Lung (tissue), 12 donors: ENCODE data around the gene DIPK1C. TPM values are rescaled to one million over a fixed set of nuclear protein-coding genes. Genes with fewer than 3 reads are reported as not detected.
"Not testable (repeated sequence)": the region's sequence is repeated elsewhere in the genome, so short reads cannot be mapped to it uniquely, and the experiment has no call there.

Experiments
- ATAC-seq: fragments of 200-7000 bp; cut with Tn5 transposase; one replicate; pipeline ENCODE4 v1.9.1; 2020; ENCODE audit warnings: moderate number of reproducible peaks; ENCODE audit not compliant: insufficient read depth, low FRiP score
- DNase-seq, 3 donors: peaks; one replicate each; pipeline ENCODE4 v3.0.0-alpha.2; 2013 to 2017
- H3K27ac ChIP-seq, 2 donors: one replicate each; pipeline ENCODE4 v1.5.1; 2013; ENCODE audit warnings: mild to moderate bottlenecking in 2 of 2, moderate library complexity in 2 of 2, control low read depth in 1 of 2, inconsistent platforms in 1 of 2, low read depth in 1 of 2, low read length in 1 of 2
- H3K27me3 ChIP-seq, 3 donors: one replicate each; pipeline ENCODE4 v1.5.1; 2013; ENCODE audit warnings: low read length in 2 of 3; ENCODE audit not compliant: control insufficient read depth in 3 of 3, insufficient read depth in 3 of 3
- H3K36me3 ChIP-seq, 4 donors: one replicate each; pipeline ENCODE4 v1.5.1; 2013; ENCODE audit warnings: low read length in 4 of 4, mild to moderate bottlenecking in 1 of 4, moderate library complexity in 1 of 4; ENCODE audit not compliant: control insufficient read depth in 4 of 4, insufficient read depth in 4 of 4
- H3K4me1 ChIP-seq, 5 donors: one replicate each; pipeline ENCODE4 v1.5.1; 2013; ENCODE audit warnings: low read length in 5 of 5, mild to moderate bottlenecking in 2 of 5, moderate library complexity in 1 of 5; ENCODE audit not compliant: control insufficient read depth in 5 of 5, insufficient read depth in 5 of 5
- H3K4me3 ChIP-seq: one replicate; pipeline ENCODE4 v1.5.1; 2013; ENCODE audit warnings: mild to moderate bottlenecking, control low read depth, moderate library complexity
- H3K9ac ChIP-seq, 2 donors: one replicate each; pipeline ENCODE4 v1.5.1; 2013; ENCODE audit warnings: low read length in 2 of 2, control low read depth in 1 of 2; ENCODE audit not compliant: insufficient read depth in 1 of 2
- H3K9me3 ChIP-seq, 4 donors: one replicate each; pipeline ENCODE4 v1.5.1; 2013; ENCODE audit warnings: low read length in 3 of 4, mild to moderate bottlenecking in 1 of 4, moderate library complexity in 1 of 4; ENCODE audit not compliant: control insufficient read depth in 4 of 4, insufficient read depth in 3 of 4
- CTCF ChIP-seq: IDR thresholded peaks from 2 replicates; pipeline ENCODE4 v1.5.1; 2012; ENCODE audit warnings: mild to moderate bottlenecking; ENCODE audit errors: control extremely low read depth, extremely low read depth
- WGBS, 2 donors: extraction: QIAGEN DNeasy Blood & Tissue Kit; methylation state at CpG; one replicate each; pipeline ENCODE4 v1.1.7; 2013; 5-methylcytosine and 5-hydroxymethylcytosine counted together
- polyA plus RNA-seq, 2 donors: library from polyadenylated mRNA; stranded (reverse); fragments of 200-250 nt; gene quantifications; one replicate each; pipeline ENCODE4 v1.2.1, GENCODE V29; 2013
- total RNA-seq, 2 donors: library from RNA; depleted of rRNA in 1 of 2; stranded (reverse); fragments of >200 nt in 1 of 2; gene quantifications; one replicate each; pipeline ENCODE4 v1.2.1, GENCODE V29; 2014 to 2021
- donor health status: control.
- donor health status: control.
- donor health status: Bipolar disorder and iron deficiency.
- donor health status: healthy.
- donor health status: DM: yes; HTN: yes; CAD: no.

The DIPK1C gene
- total and polyA plus RNA-seq, 4 donors, result 0.02 TPM; not detected in 3

DNA sequence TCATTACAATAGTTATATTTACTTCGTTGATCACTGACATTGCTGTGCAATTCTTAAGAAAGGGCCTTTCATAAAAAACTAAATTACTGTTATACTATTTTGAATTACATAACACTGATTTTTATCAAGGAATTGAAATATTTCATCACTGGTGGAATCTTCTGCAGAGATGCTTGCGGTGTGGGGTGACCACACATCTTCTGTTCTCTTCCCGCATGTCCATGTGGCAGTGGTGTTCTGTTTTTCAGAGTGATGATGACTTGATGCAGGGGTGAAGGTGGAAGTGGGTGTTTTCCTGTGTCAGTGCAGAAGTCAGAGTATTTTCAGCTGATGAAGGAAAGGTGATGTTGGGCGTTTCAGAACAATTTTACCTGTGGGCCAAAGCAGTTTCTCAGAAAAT, 46.0 kb upstream of the DIPK1C start:
- H3K27ac ChIP-seq, result no peak overlapping the region
- H3K4me1 ChIP-seq, result peaks cover 0 to 13% (median 4%) of the 10 kb centered on the region in 5 donors
- ATAC-seq, result no peak
- peaks cover 12 to 38% (median 20%) of the 10 kb centered on the region in 4 donors for H3K36me3 ChIP-seq
- H3K9ac ChIP-seq, result peak overlapping the region in 1 of 2 donors; percentile 9
- no peak overlapping the region for H3K4me3 ChIP-seq
- no peaks in the 10 kb centered on the region for H3K9me3 ChIP-seq
- no peak for DNase-seq
- H3K27me3 ChIP-seq, result no peaks in the 10 kb centered on the region
- 56 to 82% methylated on average over 4 of the region's 4 CpGs for WGBS, 2 donors
- no peak for TF ChIP-seq CTCF

GRCh38 chr18:74501386-74501785, 44.3 kb upstream of the DIPK1C start:
- Histone ChIP-seq H3K4me1 (peaks cover 2 to 18% (median 6%) of the 10 kb centered on the region in 5 donors), H3K27me3 (no peaks in the 10 kb centered on the region), H3K27ac (peak overlapping the region in 1 of 2 donors; percentile 73), H3K9me3 (no peaks in the 10 kb centered on the region), H3K4me3 (no peak overlapping the region), H3K36me3 (peaks cover 9 to 22% (median 20%) of the 10 kb centered on the region in 4 donors), H3K9ac (no peak overlapping the region)
- TF ChIP-seq CTCF, result no peak
- ATAC-seq, result no peak
- 74 to 87% methylated on average over 4 of the region's 4 CpGs for WGBS, 2 donors
- no peak for DNase-seq

GRCh38 chr18:74500774-74501173, 43.7 kb upstream of the DIPK1C start:
- not testable (repeated sequence) for H3K4me3 ChIP-seq, ATAC-seq, H3K9me3 ChIP-seq, H3K27me3 ChIP-seq, H3K9ac ChIP-seq, DNase-seq
- Histone ChIP-seq H3K36me3 (peaks cover 11 to 20% (median 19%) of the 10 kb centered on the region in 4 donors), H3K4me1 (peaks cover 2 to 16% (median 6%) of the 10 kb centered on the region in 5 donors), H3K27ac (peak overlapping the region in 1 of 2 donors; percentile 73)
- WGBS, 2 donors, result 62 to 77% methylated on average over 8 of the region's 8 CpGs

DNA sequence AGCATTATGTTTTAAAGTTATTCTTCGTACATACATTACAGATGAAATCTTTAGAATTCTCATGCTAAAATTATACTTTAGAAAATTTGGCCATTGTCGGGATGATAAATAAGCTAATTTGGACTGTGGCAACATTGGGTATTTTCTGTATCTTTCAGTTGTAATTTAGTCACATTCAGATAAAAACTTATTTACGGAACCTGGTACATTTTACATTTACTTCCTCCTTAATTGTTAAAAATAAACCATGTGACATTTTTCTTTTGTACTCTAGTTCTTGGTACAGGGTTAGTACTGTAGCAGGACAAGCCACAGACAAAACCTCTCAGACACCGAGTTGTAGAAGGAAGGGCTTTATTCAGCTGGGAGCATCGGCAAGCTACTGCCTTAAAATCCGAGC, 43.3 kb upstream of the DIPK1C start:
- Histone ChIP-seq H3K4me3 (no peak overlapping the region), H3K27me3 (no peaks in the 10 kb centered on the region), H3K4me1 (peaks cover 2 to 16% (median 6%) of the 10 kb centered on the region in 5 donors), H3K36me3 (peaks cover 11 to 20% (median 18%) of the 10 kb centered on the region in 4 donors), H3K27ac (peak overlapping the region in 1 of 2 donors; percentile 47), H3K9me3 (no peaks in the 10 kb centered on the region), H3K9ac (no peak overlapping the region)
- DNase-seq (no peak), ATAC-seq (no peak)
- TF ChIP-seq CTCF, result no peak
- 54 to 59% methylated on average over 5 to 6 of the region's 6 CpGs for WGBS, 2 donors
